NCI-H2196 (cell line): ENCODE measurements around the gene CBX7.
"Not testable (repeated sequence)": the region's sequence is repeated elsewhere in the genome, so short reads cannot be mapped to it uniquely, and the experiment has no call there.

Source experiments
- DNase-seq: peaks from one replicate; lab custom pipeline; 2025; ENCODE audit not compliant: unreplicated experiment; lab: John Stamatoyannopoulos, UW

Gene CBX7

DNA sequence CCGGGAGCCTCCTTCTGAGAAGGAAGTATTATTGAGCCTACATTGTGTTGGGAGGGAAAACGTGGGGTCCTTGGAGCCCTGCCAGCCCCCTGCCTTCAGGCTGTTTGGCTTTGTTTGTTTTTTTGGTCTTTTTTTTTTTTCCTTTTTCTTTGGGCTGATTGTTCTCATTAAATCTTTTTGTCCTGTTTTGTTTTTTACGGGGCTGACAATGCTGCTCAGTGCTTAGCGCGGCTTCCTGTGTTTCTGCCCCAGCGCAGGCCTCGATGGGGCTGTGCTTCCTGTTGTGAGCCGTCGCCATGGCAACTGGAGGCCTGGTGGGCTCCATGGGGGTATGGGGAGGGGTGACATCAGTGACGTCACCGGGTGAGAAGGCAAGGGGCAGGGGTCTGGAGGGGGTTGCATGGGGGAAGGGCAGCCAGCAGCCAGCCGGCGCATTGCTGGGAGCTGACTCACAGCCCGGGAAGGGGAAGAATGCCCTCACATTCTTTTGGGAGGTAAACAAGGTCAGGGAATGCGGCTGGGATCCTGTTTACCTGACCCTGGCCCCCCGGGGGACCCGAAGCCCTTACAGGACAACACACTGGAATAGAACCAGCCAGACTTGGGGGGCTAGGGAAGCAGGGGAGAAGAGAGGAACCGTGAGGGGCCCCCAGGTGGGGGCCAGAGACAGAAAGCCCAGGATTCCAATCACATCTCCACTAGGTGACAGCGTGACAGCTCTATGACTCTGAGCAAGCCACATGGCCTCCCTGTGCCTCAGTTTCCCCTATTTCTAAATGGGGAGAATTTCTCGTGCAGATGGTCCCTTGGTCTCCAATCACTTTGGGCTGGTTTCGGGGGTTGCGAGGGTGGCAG is 22.2 kb upstream of the CBX7 start:
- DNase-seq = no peak

DNA sequence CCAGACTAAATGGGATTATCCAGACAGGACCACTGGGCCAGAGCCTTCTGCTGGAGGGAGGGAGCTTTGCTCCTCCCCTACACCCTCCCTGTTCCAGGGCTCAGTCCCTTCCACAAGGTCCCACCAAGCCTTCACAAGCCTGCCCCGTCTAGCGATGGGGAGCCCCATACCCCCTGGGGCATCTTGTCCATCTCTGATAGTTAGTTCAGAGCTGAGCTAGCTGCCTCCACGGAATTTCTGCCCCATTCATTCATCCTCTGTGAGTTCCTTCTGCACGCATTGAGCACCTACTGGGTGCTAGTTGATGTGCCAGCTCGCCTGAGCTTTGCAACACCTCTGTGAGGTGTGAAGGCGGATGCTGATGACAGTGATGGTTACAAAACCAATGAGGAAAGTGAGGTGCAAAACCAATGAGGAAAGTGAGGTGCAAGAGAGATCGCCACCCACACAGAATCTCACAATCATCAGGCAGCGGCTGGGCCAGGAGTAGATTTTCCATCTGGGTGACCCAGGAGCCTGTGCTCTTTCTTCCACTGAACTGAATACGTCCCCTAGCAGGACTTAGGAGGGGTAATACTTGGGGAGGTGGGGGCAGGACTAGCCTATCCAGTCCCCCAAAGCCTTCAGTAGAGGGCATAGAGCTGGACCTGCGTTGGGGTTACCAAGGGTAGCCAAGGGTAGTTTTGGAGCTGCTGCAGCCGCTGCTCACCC is 21.5 kb upstream of the CBX7 start:
- DNase-seq = no peak

DNA sequence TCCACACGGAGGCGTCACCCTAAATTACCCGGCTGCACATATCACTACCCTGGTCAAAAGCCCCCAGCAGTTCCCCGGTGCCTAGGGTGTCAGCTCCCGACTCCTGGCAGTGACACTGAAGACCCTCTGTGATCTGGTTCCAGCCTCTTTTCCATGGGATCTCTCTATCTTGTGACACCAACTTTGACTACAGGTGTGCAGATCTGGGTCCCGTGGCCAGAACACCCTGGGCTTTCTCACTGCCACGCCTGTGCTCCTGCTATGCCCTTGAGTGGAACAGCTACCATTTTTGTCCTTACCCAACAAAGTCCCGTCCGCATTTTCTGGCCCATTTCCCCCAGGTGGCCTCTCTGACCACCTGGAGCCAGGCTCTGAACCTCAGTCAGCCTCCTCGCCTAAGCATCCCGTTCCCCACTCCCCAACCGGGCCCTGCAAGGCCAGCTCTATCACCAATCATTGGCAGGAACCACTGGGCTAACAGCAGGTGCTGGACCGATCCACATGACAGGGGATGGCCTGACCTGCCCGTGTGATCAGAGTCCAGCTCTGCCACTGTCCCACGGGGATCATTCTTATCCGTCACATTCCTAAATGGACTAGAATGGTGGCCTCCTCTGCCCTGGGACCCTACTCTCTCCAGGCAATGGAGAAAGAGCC is 20.7 kb upstream of the CBX7 start:
- no peak for DNase-seq

DNA sequence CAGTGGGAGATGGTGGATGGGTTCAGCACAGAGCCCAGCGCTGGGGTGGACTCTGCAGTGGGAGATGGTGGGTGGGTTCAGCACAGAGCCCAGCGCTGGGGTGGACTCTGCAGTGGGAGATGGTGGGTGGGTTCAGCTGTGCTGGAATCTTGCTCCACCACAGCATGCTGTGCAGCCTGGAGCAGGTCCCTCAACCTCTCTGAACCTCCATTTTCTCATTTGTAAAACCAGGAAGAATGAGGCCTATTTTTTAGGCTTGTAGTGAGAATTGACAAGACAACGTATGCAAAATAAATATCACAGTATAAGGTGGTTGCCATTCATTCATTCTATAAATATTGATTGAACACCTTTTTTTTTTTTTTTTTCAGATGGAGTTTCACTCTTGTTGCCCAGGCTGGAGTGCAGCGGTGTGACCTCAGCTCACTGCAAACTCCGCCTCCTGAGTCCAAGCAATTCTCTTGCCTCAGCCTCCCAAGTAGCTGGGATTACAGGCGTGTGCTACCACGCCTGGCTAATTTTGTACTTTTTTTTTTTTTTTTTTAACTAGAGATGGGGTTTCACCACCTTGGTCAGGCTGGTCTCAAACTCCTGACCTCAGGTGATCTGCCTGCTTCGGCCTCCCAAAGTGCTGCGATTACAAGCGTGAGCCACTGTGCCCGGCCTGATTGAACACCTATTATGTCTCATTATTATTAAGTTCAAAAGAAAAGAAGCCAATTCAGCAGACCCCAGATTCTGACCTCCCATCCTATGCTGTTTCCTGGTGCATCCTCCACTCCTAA is 20.0 kb upstream of the CBX7 start:
- DNase-seq = not testable (repeated sequence)

DNA sequence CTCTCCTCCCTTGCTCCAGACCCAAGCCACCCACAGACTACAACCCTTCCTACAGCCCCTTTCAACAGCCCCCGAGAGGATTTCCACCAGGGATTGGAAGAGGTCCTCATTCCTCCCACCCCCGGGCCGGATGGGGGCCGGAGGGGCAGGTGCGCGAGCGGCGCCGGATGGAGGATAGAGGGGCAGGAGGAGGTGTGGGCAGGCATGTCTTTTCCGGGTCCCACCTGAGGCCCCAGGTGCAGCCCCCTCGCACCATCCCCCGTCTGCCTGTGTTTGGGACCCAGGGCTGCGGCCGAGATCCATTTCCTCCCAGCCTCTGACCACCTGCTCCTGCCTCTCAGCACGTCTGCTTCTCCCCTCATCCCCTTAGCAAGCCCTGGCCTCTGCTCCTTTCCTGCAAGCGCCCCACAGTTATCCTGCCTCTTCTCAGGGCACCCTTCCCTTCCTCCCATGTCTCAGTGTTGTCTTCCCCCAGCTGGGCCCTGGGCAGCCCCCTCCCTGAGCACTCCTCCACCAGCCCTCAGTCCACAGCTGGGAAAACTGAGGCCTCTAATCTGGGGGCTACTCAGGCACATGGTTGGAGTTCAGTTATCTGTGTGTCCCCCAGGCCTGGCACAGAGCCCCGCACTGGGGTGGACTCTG is 19.3 kb upstream of the CBX7 start:
- DNase-seq = no peak

DNA sequence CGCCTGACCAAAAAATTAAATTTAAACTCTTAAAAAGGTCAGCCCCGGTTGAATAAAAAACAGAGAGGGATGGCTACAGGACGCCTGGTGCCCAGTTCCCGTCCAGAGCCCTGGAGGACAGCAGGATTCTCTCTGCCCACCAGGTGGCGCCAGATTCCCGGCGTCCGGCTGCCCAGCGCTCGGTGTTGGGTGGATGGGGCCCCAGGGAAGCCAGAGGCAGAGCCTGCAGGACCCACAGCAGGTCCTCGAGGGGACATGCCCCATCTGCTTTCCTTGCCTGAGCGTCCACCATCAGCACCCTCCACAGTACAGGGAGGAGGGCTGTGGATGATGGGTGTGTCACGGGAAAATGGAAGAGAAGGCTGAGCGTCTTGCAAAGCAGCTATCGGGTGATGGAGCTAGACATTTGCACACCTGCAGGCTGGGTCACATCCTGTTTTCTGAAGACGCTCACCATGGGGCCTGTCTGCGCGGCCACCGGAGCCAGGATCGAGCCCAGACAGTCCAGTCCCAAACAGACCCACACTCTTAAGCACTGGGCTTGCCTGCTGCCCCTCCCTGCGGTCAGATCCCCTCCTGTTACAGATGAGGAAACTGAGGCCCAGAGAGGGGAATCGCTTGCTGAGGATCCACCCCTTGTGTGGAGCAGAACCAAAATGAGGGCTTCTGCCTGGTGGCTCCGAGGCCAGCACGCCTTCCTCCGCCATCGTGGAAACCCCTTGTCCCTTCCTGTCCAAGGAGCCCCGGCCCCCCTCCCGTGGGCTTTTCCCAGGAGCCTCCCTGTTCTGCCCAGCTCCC is 18.5 kb upstream of the CBX7 start:
- peak; percentile 71 for DNase-seq

DNA sequence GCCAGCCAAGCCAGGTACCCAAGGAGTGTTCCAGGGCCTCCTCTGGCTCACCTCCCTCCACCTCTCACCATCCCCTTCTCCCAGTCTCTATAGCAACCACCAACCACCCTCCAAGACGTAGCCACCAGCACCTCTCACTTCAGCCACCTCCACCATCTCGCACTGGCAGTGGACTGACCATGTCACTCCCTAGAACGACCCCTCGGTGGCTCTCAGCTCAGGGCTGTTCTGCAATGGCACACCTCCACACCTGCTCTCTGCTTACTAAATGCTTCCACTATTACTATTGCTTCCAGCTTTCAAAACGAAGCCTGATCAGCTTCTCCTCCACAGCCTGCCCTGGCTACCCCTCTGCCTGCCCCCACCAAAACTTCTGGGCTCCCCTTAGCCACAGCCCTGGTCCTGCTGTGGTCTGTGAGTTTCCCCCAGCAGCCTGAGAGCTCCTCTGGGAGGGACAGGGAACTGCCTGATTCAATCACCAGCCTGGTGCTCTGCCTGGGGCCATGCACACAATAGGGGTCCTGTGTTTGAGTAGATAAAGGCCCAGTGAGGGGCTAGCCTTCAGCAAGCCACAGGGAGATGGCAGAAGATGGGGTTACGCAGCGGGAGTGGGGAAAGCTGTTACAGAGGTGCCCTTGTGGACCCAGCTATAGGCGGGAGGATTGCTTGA is 17.5 kb upstream of the CBX7 start:
- no peak for DNase-seq

DNA sequence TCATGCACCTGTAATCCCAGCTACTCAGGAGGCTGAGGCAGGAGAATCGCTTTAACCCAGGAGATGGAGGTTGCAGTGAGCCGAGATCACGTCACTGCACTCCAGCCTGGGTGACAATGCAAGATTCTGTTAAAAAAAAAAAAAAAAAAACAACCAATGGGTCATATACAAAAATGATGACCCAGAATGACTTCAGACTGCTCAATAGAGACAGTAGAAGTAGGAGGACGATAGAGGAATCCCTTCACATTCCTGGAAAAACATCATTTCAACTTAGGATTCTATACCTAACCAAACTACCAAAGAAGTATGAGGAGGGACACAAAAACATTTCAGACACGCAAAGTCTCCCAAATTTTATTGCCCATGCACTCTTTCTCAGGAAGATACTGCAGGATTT is 14.1 kb upstream of the CBX7 start:
- DNase-seq = no peak

DNA sequence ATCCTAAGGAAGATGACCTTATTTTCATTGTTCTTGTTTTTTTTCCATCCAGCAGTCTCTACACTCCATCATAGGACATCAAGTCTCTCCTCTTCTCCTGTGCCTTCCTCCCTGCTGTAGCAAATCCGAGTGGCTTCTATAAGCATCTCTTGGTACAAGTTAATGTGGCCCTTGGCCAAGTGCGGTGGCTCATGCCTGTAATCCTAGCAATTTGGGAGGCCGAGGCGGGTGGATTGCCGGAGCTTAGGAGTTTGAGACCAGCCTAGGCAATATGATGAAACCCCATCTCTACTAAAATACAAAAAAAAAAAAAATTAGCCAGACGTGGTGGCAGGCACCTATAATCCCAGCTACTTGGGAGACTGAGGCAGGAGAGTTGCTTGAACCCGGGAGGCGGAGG is 3.6 kb upstream of the CBX7 start:
- DNase-seq = not testable (repeated sequence)

DNA sequence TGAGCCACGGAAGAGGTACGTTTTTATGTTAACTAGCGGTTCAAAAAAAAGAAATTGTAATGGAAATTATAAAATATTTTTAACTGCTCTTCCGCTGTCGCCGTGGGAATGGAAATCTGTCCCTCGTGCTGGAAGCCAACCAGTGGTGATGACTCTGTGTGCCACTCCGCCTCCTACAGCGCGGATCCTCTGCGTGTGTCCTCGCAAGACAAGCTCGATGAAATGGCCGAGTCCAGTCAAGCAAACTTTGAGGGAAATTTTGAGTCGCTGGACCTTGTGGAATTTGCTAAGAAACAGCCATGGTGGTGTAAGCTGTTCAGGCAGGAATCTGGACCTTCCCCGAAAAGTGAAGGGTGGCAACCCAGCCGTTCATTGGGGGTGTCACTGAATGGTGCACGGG is 2.9 kb upstream of the CBX7 start:
- no peak for DNase-seq

DNA sequence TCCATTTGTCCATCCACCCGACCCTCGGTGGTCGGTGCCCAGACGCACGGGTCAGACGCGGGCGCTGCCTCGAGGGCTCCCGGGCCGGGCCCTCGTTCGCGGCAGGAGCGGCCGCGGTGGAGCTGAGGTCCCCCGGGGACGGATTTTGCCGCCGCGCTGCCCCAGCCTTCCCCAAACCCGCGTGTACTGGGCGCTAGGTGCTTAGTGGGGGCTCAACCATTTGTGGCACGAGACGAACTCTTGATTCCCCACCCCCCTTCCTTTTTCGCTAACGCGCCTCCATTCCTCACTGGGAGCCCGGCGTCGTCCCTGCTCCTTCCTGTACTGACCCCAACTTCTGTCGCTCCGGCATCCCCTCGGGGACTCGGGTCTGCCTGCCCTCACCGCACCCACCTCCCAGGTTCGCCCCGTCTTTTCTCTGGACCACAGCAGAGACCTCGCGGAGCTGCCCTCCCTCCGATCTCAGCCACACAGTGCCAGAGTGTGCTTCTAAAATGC is 789 bp upstream of the CBX7 start:
- DNase-seq = no peak

DNA sequence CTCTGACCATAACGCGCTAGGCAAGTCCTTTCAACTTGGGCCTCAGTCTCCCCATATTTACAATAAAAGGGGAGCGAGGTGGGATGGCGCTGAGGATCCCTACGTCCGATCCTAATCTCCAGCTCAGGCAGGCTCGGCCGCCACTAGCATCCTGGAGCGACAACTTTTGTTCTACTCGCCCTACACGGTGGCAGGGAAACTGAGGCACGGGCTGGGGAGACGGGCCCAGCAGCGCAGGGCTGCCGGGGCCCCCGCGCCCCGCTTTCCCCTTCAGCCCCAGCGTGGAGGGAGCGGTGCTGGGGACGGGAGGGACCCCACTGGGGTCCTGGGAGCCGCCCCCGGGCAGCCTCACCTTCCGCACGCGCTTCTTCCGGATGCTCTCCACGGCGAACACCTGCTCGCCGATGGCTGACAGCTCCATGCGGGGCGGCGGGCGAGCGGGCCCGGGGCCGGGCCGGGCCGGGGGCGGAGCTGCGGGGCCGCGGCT is 413 bp downstream of the CBX7 start:
- DNase-seq = no peak

DNA sequence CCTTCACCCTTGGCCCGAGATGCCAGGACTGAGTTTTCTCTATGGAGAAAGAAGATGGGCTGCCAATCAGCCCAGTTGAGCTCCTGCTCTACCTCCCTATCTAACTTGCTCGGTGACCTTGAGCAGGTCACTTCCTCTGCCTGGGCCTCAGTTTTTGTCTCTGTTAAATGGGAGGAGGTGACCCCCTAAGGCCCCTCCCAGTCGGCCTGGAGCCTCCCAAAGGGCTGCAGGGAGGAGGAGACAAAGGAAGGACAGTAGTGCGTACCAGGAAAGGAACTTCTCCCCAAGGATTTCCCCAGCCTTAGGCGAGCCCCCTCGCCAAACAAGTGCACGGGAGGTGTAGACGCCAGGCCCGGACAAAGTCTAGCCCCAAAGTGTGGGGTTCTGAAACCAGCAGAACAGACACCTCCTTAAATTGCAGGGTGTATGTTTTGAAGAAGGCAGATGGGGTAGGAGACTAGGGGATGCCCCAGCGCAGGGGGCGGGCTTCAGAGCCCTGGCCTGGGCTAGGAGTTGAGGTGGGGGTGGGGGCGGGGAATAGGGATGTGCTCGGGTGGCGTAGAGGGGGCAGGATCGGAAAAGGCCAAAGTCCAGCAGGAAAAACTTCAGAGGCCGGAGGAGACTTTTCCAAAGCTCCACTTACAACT is 1.0 kb downstream of the CBX7 start:
- no peak for DNase-seq

DNA sequence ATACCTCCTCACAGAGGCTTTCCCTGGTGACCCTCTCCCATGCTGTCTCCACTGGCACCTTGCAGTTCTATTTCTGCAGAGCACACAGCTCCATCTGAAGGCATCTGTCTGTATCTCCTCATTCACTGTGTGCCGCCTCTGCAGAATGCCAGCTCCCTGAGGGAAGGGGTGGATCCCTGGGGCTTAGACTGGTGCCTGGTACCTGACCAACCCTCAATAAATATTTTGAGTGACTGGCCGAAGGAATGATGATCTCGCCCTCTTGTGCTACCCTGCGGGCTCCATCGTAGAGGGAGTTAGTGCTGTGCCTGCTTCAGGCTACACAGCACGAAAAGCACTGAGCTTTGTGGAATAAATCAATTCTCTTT is 1.6 kb downstream of the CBX7 start:
- no peak for DNase-seq

DNA sequence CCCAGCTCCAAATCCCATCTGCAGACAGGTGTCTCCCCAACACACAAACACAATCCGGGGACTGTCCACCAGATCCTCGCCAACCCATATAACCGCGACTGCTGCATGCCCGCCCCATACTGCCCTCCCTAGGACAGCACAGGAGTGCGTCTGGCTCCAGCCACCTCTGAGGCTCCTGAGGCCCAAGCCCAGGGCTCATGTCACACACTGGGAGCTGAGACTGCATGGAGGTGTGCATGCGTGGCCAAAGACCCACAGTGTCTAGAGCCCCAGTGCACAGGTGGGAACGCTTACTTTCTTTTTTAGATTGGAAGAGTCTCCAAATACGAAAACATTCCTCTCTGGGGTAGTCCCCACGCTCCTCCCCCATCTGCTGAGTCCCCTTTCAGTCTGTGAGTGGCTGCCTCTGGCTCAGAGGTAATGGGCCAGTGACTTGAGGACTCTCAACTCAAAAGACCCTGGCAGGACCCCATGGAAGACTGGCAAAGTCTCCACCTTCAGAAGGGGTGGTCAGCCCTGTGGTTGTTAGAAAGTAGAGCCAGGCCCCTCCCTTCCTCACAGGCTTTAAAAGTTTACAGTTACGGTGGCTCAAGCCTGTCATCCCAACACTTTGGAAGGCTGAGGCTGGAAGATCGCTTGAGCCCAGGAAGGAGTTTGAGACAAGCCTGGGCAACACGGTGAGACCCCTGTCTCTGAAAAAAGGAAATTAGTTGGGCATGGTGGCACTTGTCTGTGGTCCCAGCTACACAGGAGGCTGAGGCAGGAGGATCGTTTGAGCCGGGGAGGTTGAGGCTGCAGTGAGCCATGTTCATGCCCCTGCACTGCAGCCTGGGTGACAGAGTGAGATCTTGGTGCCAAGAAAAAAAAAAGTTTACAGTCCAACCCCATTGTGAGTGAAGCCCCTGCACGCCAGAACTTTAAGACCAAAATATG is 2.3 kb downstream of the CBX7 start:
- no peak for DNase-seq

DNA sequence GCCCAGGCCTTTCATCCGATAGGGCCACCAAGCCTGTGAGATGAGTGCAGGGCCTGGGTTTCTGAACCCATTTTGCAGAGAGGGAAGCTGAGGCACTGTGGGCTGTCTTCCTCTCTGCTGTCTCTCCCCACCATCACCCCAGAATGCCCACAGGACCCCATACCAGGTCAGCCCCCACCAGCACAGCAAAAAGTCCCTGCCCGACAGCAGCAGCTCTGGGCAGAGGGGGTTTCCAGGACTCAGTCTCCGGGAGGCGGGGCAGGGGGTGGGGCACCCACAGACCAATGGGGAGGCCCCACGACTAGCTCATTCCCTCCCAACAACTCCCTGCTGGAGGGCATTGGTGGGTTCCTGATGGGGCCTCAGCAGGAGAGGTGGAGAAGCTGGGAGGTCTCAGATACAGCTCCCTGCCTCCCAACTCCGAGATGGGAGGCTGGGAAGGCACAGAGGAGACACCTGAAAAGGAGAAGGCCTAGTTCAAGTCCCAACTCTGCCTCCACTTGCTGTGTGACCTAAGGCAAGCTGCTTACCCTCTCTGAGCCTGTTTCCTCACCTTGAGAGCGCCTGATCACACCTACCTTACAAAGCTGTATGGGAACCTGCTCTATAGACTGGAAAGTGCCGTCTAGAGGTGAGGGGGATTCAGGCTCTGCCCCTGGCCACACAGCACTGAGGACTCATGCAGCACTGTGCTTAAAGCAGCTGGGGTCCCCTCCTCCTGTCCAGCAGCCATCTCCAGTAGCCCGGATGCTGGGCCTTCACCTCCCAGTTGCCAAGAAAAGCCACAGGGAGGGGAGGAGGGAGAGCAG is 3.5 kb downstream of the CBX7 start:
- DNase-seq = no peak
